MCF 10A (cell line): ENCODE results near the gene TNFRSF12A. TPM values are rescaled to one million over a fixed set of nuclear protein-coding genes. Genes with fewer than 3 reads are reported as not detected.
A peak's percentile ranks its signal among the peaks of the same experiment; 100 is the strongest.

ENCODE experiments used
- BruUV-seq: library from RNA; stranded (reverse); fragments of 400-500 nt; replicated peaks from 2 replicates; lab custom pipeline; 2021; lab: Mats Ljungman, UMichigan
- CTCF ChIA-PET: fragments of 300-600 bp; sonication (Branson Sonifier 250); formaldehyde crosslinking; extraction: SDS; loops from one replicate; lab custom pipeline; 2021; ENCODE audit warnings: antibody characterized with exemption, inconsistent platforms; lab: Yijun Ruan, JAX
- POLR2A ChIA-PET: fragments of 300-600, 350-650 bp; sonication (Branson Sonifier 250); formaldehyde crosslinking; extraction: SDS; loops from one replicate; lab custom pipeline; 2020; ENCODE audit warnings: antibody characterized with exemption, inconsistent platforms; lab: Yijun Ruan, JAX
- DNase-seq: peaks from one replicate; pipeline ENCODE4 v3.0.0-alpha.2; 2018; ENCODE audit not compliant: unreplicated experiment
- H3K27ac Mint-ChIP-seq: one replicate; pipeline ENCODE4 v1.8.0; 2022; ENCODE audit warnings: mild to moderate bottlenecking, low read depth, mixed read lengths; ENCODE audit not compliant: unreplicated experiment
- H3K27me3 Mint-ChIP-seq: one replicate; pipeline ENCODE4 v1.8.0; 2022; ENCODE audit warnings: mixed read lengths; ENCODE audit not compliant: insufficient read depth, unreplicated experiment
- H3K36me3 Mint-ChIP-seq: one replicate; pipeline ENCODE4 v1.8.0; 2022; ENCODE audit warnings: mild to moderate bottlenecking, moderate library complexity, mixed read lengths; ENCODE audit not compliant: insufficient read depth, unreplicated experiment
- H3K4me1 Mint-ChIP-seq: one replicate; pipeline ENCODE4 v1.8.0; 2022; ENCODE audit warnings: mixed read lengths; ENCODE audit not compliant: insufficient read depth, unreplicated experiment
- H3K4me3 Mint-ChIP-seq: one replicate; pipeline ENCODE4 v1.8.0; 2022; ENCODE audit warnings: mild to moderate bottlenecking, moderate library complexity, mixed read lengths; ENCODE audit not compliant: unreplicated experiment
- H3K9me3 Mint-ChIP-seq: one replicate; pipeline ENCODE4 v1.8.0; 2022; ENCODE audit warnings: mixed read lengths; ENCODE audit not compliant: unreplicated experiment
- intact Hi-C: fragments of 100-400 bp; cut with micrococcal nuclease; formaldehyde crosslinking; loops from 2 replicates; pipeline ENCODE4 v1.14.1; 2022
- total RNA-seq: library from RNA; stranded (reverse); gene quantifications from 2 replicates; pipeline ENCODE4 v1.2.3, GENCODE V29; 2022
- TF ChIP-seq, protein P1 (sequence below): fragments of 200-600 bp; IDR thresholded peaks from one replicate; pipeline ENCODE4 v1.8.0; 2022; ENCODE audit warnings: antibody characterized with exemption, mild to moderate bottlenecking; ENCODE audit not compliant: unreplicated experiment

TNFRSF12A gene
- total RNA-seq, 1 experiment from 2014 or later, result 641 TPM

GRCh38 chr16:2971985-2972784 is 48.0 kb upstream of the TNFRSF12A start:
- H3K4me3 Mint-ChIP-seq, result no peak overlapping the region
- H3K36me3 Mint-ChIP-seq, result no peaks in the 10 kb centered on the region
- H3K4me1 Mint-ChIP-seq, result peaks cover 5% of the 10 kb centered on the region
- H3K9me3 Mint-ChIP-seq, result no peaks in the 10 kb centered on the region
- ChIA-PET CTCF (interaction anchor here (0.6 kb wide), 3 partner anchors 16 to 979 kb away, joined by 3 to 4 read pairs (median 3); partner anchors contain the start of gene TNFRSF12A), POLR2A (interaction anchor here (1.4 to 1.5 kb wide), 2 partner anchors 8 to 19 kb away, joined by 5 read pairs; partner anchors contain the start of gene PKMYT1)
- TF ChIP-seq, protein P1, sequence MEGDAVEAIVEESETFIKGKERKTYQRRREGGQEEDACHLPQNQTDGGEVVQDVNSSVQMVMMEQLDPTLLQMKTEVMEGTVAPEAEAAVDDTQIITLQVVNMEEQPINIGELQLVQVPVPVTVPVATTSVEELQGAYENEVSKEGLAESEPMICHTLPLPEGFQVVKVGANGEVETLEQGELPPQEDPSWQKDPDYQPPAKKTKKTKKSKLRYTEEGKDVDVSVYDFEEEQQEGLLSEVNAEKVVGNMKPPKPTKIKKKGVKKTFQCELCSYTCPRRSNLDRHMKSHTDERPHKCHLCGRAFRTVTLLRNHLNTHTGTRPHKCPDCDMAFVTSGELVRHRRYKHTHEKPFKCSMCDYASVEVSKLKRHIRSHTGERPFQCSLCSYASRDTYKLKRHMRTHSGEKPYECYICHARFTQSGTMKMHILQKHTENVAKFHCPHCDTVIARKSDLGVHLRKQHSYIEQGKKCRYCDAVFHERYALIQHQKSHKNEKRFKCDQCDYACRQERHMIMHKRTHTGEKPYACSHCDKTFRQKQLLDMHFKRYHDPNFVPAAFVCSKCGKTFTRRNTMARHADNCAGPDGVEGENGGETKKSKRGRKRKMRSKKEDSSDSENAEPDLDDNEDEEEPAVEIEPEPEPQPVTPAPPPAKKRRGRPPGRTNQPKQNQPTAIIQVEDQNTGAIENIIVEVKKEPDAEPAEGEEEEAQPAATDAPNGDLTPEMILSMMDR, result no peak
- H3K27me3 Mint-ChIP-seq, result no peaks in the 10 kb centered on the region
- no TSS peak for BruUV-seq
- no peak for DNase-seq
- intact Hi-C loops, result no loop called here
- H3K27ac Mint-ChIP-seq, result peak overlapping the region; percentile 4

GRCh38 chr16:2973093-2973492 is 47.1 kb upstream of the TNFRSF12A start:
- intact Hi-C loops, result no loop called here
- no peak for DNase-seq
- Mint-ChIP-seq H3K36me3 (no peaks in the 10 kb centered on the region), H3K27ac (no peak overlapping the region), H3K27me3 (no peaks in the 10 kb centered on the region), H3K4me3 (no peak overlapping the region), H3K4me1 (peaks cover 5% of the 10 kb centered on the region), H3K9me3 (no peaks in the 10 kb centered on the region)
- ChIA-PET CTCF (no interaction called here), POLR2A (no interaction called here)
- TSS peak; percentile 30 for BruUV-seq
- TF ChIP-seq, protein P1, result no peak

DNA sequence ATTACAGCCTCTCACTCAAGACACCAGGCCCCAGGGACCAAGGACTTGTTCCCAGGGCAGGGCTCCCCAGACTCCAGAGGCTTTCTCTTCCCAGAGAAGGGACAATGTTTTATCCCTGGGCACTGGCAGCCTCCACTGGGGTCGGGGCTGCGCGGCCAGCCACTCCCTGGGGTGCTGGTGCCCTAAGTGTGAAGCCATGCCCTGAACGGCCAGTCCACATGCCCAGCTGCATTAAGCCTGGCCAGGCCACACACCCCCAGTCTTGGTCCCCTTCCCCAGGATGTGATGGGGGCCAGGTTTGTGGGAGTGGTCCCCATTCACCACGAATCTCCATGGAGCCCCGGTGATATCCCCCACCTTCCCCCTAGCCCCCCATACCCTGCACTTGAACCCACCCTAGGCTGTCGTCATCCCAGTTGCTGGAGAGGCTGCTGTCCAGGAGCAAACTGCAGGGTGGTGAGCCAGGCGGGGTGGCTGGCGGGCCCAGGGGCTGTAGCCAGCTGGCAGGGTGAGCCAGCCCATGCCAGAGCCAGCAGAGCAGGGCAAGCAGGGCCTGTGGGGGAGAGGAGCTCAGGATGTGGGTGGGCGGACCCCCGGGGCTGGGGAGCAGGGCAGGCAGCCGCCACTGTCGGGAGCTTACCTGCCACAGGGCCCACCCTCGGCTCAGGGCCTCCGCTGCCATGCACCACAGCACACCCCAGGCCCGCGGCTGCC is 46.4 kb upstream of the TNFRSF12A start:
- Mint-ChIP-seq H3K9me3 (no peaks in the 10 kb centered on the region), H3K27me3 (no peaks in the 10 kb centered on the region), H3K36me3 (no peaks in the 10 kb centered on the region), H3K27ac (no peak overlapping the region), H3K4me3 (no peak overlapping the region), H3K4me1 (peaks cover 5% of the 10 kb centered on the region)
- TF ChIP-seq, protein P1, result no peak
- intact Hi-C loops, result no loop called here
- POLR2A ChIA-PET, result no interaction called here
- CTCF ChIA-PET, result interaction anchor here (0.7 kb wide), 2 partner anchors 9 to 70 kb away, joined by 3 read pairs; no protein-coding TSS in a partner anchor
- no peak for DNase-seq
- no TSS peak for BruUV-seq
